Measurements from ENCODE around the gene ARL6IP1.

GRCh38 chr16:18804540-18804939 is 3.2 kb upstream of the ARL6IP1 start:
- TF ChIP-seq, protein P1, sequence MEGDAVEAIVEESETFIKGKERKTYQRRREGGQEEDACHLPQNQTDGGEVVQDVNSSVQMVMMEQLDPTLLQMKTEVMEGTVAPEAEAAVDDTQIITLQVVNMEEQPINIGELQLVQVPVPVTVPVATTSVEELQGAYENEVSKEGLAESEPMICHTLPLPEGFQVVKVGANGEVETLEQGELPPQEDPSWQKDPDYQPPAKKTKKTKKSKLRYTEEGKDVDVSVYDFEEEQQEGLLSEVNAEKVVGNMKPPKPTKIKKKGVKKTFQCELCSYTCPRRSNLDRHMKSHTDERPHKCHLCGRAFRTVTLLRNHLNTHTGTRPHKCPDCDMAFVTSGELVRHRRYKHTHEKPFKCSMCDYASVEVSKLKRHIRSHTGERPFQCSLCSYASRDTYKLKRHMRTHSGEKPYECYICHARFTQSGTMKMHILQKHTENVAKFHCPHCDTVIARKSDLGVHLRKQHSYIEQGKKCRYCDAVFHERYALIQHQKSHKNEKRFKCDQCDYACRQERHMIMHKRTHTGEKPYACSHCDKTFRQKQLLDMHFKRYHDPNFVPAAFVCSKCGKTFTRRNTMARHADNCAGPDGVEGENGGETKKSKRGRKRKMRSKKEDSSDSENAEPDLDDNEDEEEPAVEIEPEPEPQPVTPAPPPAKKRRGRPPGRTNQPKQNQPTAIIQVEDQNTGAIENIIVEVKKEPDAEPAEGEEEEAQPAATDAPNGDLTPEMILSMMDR (optimal IDR thresholded peaks at IDR 0.05 in 1 of 3, IDR thresholded peaks at IDR 0.05 in 1 of 3, conservative IDR thresholded peaks at IDR 0.05 in 1 of 3; ENCODE audit: extremely low read depth in 1 of 3, insufficient read depth in 2 of 3, low read length in 3 of 3) = no peak
- no peak for TF ChIP-seq EZH2 (IDR thresholded peaks at IDR 0.05; ENCODE audit: low read length)

Measured in keratinocyte (primary cell).